ENCODE data around the gene CSF2. TPM values are rescaled to one million over a fixed set of nuclear protein-coding genes. Genes with fewer than 3 reads are reported as not detected.
"Not testable (repeated sequence)": the region's sequence is repeated elsewhere in the genome, so short reads cannot be mapped to it uniquely, and the experiment has no call there.

CSF2 gene
- total RNA-seq, 6 experiments from 2014 or later: 0.21 TPM; not detected in 5

DNA sequence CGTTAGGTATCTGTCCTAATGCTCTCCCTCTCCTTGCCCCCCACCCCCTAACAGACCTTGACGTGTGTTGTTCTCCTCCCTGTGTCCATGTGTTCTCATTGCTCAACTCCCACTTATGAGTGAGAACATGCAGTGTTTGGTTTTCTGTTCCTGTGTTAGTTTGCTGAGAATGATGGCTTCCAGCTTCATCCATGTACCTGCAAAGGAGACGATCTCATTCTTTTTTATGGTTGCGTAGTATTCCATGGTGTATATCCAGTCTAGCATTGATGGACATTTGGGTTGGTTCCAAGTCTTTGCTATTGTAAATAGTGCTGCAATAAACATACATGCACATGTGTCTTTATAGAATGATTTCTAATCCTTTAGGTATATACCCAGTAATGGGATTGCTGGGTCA is 50.0 kb downstream of the CSF2 start:
- H3K4me1 Mint-ChIP-seq (ENCODE audit: low read depth); H3K36me3 Mint-ChIP-seq (ENCODE audit: low read depth); DNase-seq; H3K27ac Mint-ChIP-seq; H3K4me3 Mint-ChIP-seq: not testable (repeated sequence)
- Mint-ChIP-seq H3K27me3 (ENCODE audit: insufficient read depth) (peaks cover 41% of the 10 kb centered on the region), H3K9me3 (peaks cover 20% of the 10 kb centered on the region)

Other genes with a start within 250 kb of the CSF2 start
- gene MEIKIN, start 128.1 kb upstream of the CSF2 start, total RNA-seq (2021; fragmentation: NEBNext Ultra II Directional; extraction: Animal tissue kit (Norgen Biotek cat#: 25700)): not detected
- gene ACSL6, start 62.1 kb upstream of the CSF2 start, total RNA-seq (2021; fragmentation: NEBNext Ultra II Directional; extraction: Animal tissue kit (Norgen Biotek cat#: 25700)): not detected
- gene IL3, start 13.1 kb upstream of the CSF2 start, total RNA-seq (2021; fragmentation: NEBNext Ultra II Directional; extraction: Animal tissue kit (Norgen Biotek cat#: 25700)): not detected
- gene P4HA2, start 154.1 kb downstream of the CSF2 start, total RNA-seq (2021; fragmentation: NEBNext Ultra II Directional; extraction: Animal tissue kit (Norgen Biotek cat#: 25700)): 100 to 1,000 TPM; 136 to 198 (median 142) TPM
- 10 to 100 TPM in 4 of 6 experiments, 1 to 10 TPM in 2; 2.5 to 26.4 (median 23.7) TPM for gene PDLIM4, start 183.9 kb downstream of the CSF2 start, total RNA-seq (2021; fragmentation: NEBNext Ultra II Directional; extraction: Animal tissue kit (Norgen Biotek cat#: 25700))
- 10 to 100 TPM; 10.8 to 12.6 (median 11.4) TPM for gene SLC22A4, start 220.6 kb downstream of the CSF2 start, total RNA-seq (2021; fragmentation: NEBNext Ultra II Directional; extraction: Animal tissue kit (Norgen Biotek cat#: 25700))

All from HFFc6 (cell line).